ENCODE results near the gene ARAF.

The ARAF gene

GRCh38 chrX:47563801-47564315 lies 2.9 kb downstream of the ARAF start:
- DNase-seq (ENCODE audit: low read depth in 2 of 3, low spot score in 1 of 3): no peak

DNA sequence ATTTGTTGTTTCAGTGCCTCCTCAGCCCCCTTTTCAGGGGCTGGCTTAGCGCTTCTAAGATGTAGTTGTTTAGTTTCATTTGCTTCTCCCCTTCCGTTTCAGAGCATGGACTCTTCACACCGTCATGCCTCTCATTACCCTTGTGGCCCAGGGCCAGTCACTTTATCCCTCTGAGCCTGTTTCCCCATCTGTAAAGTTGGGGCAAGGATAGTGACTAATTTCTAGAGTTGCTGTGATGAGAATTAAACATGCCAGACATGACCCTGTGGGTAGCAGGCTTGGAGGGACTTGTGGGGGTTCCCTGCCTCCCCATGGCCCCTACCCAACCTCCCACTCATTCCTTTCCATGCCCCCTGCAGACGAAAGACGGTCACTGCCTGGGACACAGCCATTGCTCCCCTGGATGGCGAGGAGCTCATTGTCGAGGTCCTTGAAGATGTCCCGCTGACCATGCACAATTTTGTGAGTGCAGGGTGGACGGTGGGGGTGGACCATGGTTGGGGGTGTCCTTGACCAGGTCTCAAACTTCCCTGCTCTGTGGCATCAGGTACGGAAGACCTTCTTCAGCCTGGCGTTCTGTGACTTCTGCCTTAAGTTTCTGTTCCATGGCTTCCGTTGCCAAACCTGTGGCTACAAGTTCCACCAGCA lies 3.6 kb downstream of the ARAF start:
- no peak for DNase-seq (ENCODE audit: low read depth in 2 of 3, low spot score in 1 of 3)

GRCh38 chrX:47566841-47567240 lies 5.8 kb downstream of the ARAF start:
- no peak for DNase-seq (ENCODE audit: low read depth in 2 of 3, low spot score in 1 of 3)

DNA sequence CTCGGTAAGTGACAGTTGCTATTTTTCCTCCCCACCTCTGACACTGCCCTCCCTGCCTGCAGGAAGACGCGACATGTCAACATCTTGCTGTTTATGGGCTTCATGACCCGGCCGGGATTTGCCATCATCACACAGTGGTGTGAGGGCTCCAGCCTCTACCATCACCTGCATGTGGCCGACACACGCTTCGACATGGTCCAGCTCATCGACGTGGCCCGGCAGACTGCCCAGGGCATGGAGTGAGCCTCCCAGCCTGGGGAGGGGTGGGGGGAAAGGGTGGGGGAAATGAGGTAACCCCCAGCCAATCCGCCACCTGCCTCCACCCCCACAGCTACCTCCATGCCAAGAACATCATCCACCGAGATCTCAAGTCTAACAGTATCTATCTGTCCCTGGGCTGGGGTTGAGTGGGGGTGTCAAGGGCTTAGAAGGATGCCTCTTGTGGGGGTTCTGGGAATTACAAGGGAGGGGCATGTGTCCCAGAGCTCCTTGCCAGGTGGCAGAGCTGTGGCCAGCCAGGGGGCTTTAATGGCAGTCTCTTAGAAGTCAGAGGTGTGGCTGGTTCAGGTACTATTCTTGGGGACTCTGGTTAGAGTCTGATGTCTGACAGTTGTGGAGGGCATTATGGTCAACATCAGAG lies 7.8 kb downstream of the ARAF start:
- DNase-seq (ENCODE audit: low read depth in 2 of 3, low spot score in 1 of 3): peak in 1 of 3 donors; percentile 28

DNA sequence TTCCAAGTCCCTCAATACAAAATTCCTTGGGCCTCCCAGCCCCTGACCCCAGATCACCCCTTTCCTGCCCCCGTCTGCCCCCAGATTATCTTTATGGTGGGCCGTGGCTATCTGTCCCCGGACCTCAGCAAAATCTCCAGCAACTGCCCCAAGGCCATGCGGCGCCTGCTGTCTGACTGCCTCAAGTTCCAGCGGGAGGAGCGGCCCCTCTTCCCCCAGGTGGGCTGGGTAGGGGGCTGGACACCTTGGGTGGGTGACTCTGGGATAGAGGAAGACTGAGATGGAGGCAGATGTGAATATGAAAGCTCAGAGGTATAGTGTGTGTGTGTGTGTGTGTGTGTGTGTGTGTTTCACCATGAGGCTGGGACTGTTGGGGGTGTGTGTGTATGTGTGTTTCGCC lies 9.8 kb downstream of the ARAF start:
- no peak for DNase-seq (ENCODE audit: low read depth in 2 of 3, low spot score in 1 of 3)

- no peak for DNase-seq (ENCODE audit: low read depth in 2 of 3, low spot score in 1 of 3)
Measured at GRCh38 chrX:47571215-47571614, 10.2 kb downstream of the ARAF start.

GRCh38 chrX:47571896-47572295 lies 10.9 kb downstream of the ARAF start:
- no peak for DNase-seq (ENCODE audit: low read depth in 2 of 3, low spot score in 1 of 3)

DNA sequence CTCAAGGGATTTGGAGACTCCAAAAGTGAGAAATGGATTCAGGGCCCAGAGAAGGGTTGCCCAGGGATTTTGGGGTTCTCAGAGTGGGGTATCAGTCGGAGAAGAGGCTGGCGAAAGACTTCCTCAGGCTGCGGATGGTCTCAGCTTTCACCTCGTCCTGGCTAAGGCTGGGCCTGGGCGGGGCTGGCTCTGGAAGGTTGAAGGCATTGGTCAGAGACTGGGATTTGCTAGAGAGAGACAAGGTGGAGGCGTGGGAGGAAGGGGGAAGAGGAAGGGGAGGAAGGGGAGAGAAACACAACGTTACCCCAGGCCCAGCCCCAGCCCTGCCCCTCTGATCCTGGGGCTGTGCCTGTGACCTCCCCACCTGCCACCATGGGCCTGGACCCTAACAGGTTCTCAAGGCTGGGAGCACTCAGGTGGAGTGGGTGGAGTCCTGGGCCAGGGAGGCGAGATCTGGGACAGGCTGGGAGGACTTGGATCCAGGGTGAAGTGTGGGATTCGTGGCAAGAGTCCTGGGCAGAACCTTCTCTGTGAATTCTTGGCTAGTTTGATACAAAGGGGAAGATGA lies 11.9 kb downstream of the ARAF start:
- no peak for DNase-seq (ENCODE audit: low read depth in 2 of 3, low spot score in 1 of 3)

DNA sequence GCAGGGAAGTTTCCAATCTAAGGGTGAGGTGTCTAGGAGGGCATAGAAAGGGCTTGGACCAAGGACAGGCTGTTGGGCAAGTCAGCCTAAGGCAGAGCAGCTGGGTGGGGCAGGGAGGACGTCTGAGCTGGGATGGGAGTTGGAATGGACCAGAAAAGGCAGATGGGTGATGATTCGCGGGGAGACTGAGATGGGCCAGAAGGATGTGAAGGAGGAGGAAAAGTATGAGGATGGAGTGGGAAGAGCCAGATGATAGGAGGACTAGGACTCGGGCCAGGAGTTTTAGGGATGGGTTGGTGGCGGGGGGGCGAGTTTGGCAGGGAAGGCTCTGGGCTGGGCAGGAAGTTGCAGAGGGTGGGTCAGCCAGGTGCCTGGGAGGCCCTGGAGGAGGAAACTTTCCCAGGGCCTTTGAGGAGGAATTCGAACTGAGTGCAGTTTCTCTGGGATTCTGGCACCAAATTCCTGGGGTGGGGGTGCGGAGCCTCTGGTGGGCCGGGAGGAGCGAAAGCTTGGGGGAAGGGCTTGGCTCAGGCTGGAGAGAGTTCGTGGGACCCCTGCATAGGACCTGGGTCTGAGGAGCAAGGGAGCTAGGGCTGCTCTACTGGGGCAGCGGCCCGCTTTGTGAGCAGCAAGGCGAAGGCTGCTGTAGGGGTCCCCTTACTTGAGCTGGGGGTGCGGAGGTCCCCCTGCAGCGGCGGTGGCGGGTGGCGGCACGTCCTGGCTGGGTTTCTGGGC lies 12.5 kb downstream of the ARAF start:
- no peak for DNase-seq (ENCODE audit: low read depth in 2 of 3, low spot score in 1 of 3)

- no peak for DNase-seq (ENCODE audit: low read depth in 2 of 3, low spot score in 1 of 3)
Measured at GRCh38 chrX:47574076-47574546, 13.1 kb downstream of the ARAF start.

DNA sequence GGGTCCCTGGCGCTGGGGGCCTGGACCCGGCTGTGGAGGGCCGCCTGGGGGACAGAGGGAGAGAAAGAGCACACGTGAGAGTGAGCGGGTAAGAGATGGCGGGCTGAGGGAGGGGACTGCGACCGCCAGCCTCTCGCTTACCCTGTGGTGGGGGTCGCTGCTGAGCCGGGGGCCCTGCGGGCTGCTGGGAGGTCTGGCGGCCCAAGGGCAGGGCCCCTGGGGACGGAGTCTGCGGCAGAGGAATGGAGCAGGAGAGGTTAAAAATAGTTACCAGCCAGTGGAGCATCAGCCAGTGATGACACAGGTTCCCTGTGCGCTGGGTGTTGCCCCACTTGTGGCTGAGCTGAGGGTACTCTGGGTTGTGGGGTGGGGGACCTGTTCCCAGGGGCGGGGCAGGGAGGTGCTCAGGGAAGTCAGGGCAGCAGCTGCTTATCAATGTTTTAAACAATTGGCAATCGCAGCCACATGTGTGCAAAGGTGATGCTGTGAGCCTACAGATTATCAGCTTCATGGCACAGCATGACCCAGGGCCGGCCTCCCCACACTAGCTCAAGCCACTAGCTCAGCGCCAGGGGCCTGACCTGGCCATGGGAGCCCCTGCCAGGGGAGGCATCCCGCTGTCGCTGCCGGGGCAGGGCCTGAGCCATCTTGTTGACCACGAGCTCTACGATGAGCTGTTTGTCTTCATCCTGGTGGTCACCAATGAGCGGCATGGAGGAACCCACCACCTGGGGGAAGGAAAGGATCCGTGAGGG lies 13.7 kb downstream of the ARAF start:
- no peak for DNase-seq (ENCODE audit: low read depth in 2 of 3, low spot score in 1 of 3)

- no peak for DNase-seq (ENCODE audit: low read depth in 2 of 3, low spot score in 1 of 3)
Measured at GRCh38 chrX:47576021-47576898, 15.3 kb downstream of the ARAF start.

DNA sequence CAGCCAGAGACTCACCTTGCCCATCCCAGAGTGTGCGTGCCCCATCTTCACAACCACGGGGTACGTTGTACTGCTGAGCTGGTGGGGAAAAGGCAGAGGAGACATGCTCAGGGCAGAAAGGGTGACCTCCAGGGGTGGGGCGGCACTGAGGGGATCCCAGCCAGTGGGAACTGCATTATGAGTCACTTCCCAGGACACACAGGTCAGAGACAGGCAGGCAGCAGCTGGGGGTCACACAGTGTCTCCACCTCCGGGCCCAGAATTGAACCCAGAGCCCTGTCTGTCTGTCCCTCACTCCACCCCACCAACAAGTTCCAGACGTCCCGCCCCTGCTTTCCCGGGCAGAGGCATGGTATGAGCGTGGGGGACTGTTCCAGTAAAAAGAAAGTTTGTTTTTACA lies 16.4 kb downstream of the ARAF start:
- DNase-seq (ENCODE audit: low read depth in 2 of 3, low spot score in 1 of 3): no peak

DNA sequence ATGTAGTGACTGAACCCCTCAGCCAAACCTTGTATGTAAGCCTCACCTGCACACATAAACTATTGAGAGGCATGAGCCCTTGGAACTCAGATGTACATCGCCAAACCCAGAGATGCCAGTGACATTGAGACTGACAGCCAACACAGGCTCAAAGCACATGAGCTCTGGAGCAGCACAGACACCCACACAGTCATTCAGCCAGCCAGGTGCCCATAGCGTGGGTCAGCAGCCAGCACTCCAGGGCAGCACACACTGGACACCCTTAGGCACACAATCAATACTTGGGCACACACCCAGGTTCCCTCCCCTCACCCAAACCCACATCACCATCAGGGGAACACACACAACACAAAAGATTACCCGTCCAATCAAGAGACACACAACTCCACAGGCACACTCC lies 16.9 kb downstream of the ARAF start:
- no peak for DNase-seq (ENCODE audit: low read depth in 2 of 3, low spot score in 1 of 3)

GRCh38 chrX:47578692-47579091 lies 17.7 kb downstream of the ARAF start:
- no peak for DNase-seq (ENCODE audit: low read depth in 2 of 3, low spot score in 1 of 3)

DNA sequence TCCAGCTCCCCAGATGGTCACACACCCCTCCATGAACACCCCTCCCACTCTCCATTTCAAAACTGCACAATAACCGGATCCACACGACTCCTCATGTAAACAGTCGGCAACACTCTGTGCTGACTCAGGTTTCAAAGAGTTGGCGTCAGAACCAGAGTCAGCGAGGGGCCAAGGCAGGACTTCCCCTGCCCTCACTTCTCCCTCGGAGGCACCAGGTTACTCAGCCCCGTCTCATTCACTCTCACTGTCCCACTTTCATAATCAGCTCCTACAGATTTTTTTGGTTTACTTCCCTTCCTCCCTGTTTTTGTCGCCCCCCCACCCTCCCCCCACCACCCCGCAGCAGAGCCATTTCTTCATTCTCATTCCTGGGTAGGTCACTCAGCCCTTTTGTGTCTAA lies 18.5 kb downstream of the ARAF start:
- peak in 1 of 3 donors; percentile 23 for DNase-seq (ENCODE audit: low read depth in 2 of 3, low spot score in 1 of 3)

- DNase-seq (ENCODE audit: low read depth in 2 of 3, low spot score in 1 of 3): peak; percentile 72 to 77 (median 76)
Measured at GRCh38 chrX:47581731-47582647, 21.0 kb downstream of the ARAF start, which contains the start of gene TIMP1. Gene TIMP1 (plus strand): TSS chrX:47582436. CDS start chrX:47583416, 980 bp downstream.

- DNase-seq (ENCODE audit: low read depth in 2 of 3, low spot score in 1 of 3): no peak
Measured at GRCh38 chrX:47583240-47583861, 22.3 kb downstream of the ARAF start.

All from stimulated activated CD4-positive, alpha-beta T cell treated with anti-CD3 and anti-CD28 coated beads, Interleukin-12 subunit alpha, Interleukin-12 subunit beta, amount 100 ng/mL, for 48 hours (primary cell).